Measurements from ENCODE around the gene ADARB1. TPM values are rescaled to one million over a fixed set of nuclear protein-coding genes. Genes with fewer than 3 reads are reported as not detected.
A peak's percentile ranks its signal among the peaks of the same experiment; 100 is the strongest.

Gene ADARB1
- total and polyA plus RNA-seq, 4 experiments from 2014 or later = 4.6 to 50.0 (median 30.9) TPM

- no peak overlapping the region for H3K4me3 ChIP-seq (ENCODE audit: low read length in 2 of 2)
- peaks cover 9% of the 10 kb centered on the region for H3K4me1 ChIP-seq (ENCODE audit: insufficient read depth, low read length)
- POLR2A ChIA-PET (ENCODE audit: partially characterized antibody) = no interaction called here
- CTCF ChIA-PET (ENCODE audit: partially characterized antibody) = interaction anchor here (0.7 to 1.2 kb wide), 2 partner anchors 14 to 28 kb away, joined by 3 read pairs; no protein-coding TSS in a partner anchor
- peaks cover 9% of the 10 kb centered on the region for H3K27me3 ChIP-seq (ENCODE audit: insufficient read depth, low read length)
- no peaks in the 10 kb centered on the region for H3K9me3 ChIP-seq (ENCODE audit: control insufficient read depth in 1 of 2, low read length in 2 of 2)
- Mint-ChIP-seq H3K4me3 (no peak overlapping the region), H3K4me1 (peaks cover 3 to 8% (median 7%) of the 10 kb centered on the region in 4 donors), H3K9me3 (peaks cover 0 to 7% (median under 1%) of the 10 kb centered on the region in 8 donors), H3K27me3 (peaks cover 8 to 13% of the 10 kb centered on the region in 2 donors), H3K27ac (peak overlapping the region in 1 of 7 donors; percentile 50), H3K36me3 (no peaks in the 10 kb centered on the region)
- intact Hi-C loops (cut with micrococcal nuclease) = no loop called here
- H3K36me3 ChIP-seq (ENCODE audit: insufficient read depth, low read length) = no peaks in the 10 kb centered on the region
- H3K27ac ChIP-seq (ENCODE audit: low read depth, low read length) = no peak overlapping the region
- DNase-seq = peak in 1 of 5 donors; percentile 22
These were observed 162.1 kb downstream of the ADARB1 start for GRCh38 chr21:45236481-45236880.

- intact Hi-C loops (cut with micrococcal nuclease) = no loop called here
- ChIA-PET CTCF (ENCODE audit: partially characterized antibody) (interaction anchor here (1.2 kb wide), 1 partner anchor 29 kb away, joined by 3 read pairs; no protein-coding TSS in a partner anchor), POLR2A (ENCODE audit: partially characterized antibody) (no interaction called here)
- peaks cover 0 to 3% (median 0%) of the 10 kb centered on the region in 4 donors for H3K4me1 Mint-ChIP-seq
- Histone ChIP-seq H3K36me3 (ENCODE audit: insufficient read depth, low read length) (no peaks in the 10 kb centered on the region), H3K27ac (ENCODE audit: low read depth, low read length) (no peak overlapping the region), H3K27me3 (ENCODE audit: insufficient read depth, low read length) (peaks cover 9% of the 10 kb centered on the region), H3K9me3 (ENCODE audit: control insufficient read depth in 1 of 2, low read length in 2 of 2) (no peaks in the 10 kb centered on the region), H3K4me3 (ENCODE audit: low read length in 2 of 2) (no peak overlapping the region), H3K4me1 (ENCODE audit: insufficient read depth, low read length) (peaks cover 4% of the 10 kb centered on the region)
- peaks cover 8 to 13% of the 10 kb centered on the region in 2 donors for H3K27me3 Mint-ChIP-seq
- no peak for DNase-seq
- H3K4me3 Mint-ChIP-seq = no peak overlapping the region
- no peak overlapping the region for H3K27ac Mint-ChIP-seq
- peaks cover 0 to 11% (median 8%) of the 10 kb centered on the region in 8 donors for H3K9me3 Mint-ChIP-seq
- H3K36me3 Mint-ChIP-seq = no peaks in the 10 kb centered on the region
These were observed 163.0 kb downstream of the ADARB1 start for GRCh38 chr21:45237401-45237800.

- peaks cover 0 to 10% of the 10 kb centered on the region in 2 donors for H3K36me3 Mint-ChIP-seq
- Histone ChIP-seq H3K4me3 (ENCODE audit: low read length in 2 of 2) (no peak overlapping the region), H3K9me3 (ENCODE audit: control insufficient read depth in 1 of 2, low read length in 2 of 2) (peaks cover 0 to 5% of the 10 kb centered on the region in 2 donors), H3K4me1 (ENCODE audit: insufficient read depth, low read length) (no peaks in the 10 kb centered on the region), H3K36me3 (ENCODE audit: insufficient read depth, low read length) (no peaks in the 10 kb centered on the region), H3K27me3 (ENCODE audit: insufficient read depth, low read length) (peaks cover 3% of the 10 kb centered on the region), H3K27ac (ENCODE audit: low read depth, low read length) (no peak overlapping the region)
- H3K27ac Mint-ChIP-seq = no peak overlapping the region
- no peak for DNase-seq
- peaks cover 0 to 3% (median 0%) of the 10 kb centered on the region in 4 donors for H3K4me1 Mint-ChIP-seq
- peaks cover 5 to 7% of the 10 kb centered on the region in 2 donors for H3K27me3 Mint-ChIP-seq
- intact Hi-C loops (cut with micrococcal nuclease) = no loop called here
- ChIA-PET POLR2A (ENCODE audit: partially characterized antibody) (no interaction called here), CTCF (ENCODE audit: partially characterized antibody) (interaction anchor here (0.9 kb wide), 1 partner anchor 13 kb away, joined by 4 read pairs; no protein-coding TSS in a partner anchor)
- H3K4me3 Mint-ChIP-seq = no peak overlapping the region
- H3K9me3 Mint-ChIP-seq = peaks cover 0 to 33% (median 18%) of the 10 kb centered on the region in 8 donors
These were observed 167.0 kb downstream of the ADARB1 start for GRCh38 chr21:45241357-45241756.

GRCh38 chr21:45243603-45244002 is 169.2 kb downstream of the ADARB1 start:
- H3K27me3 Mint-ChIP-seq = peaks cover 2 to 4% of the 10 kb centered on the region in 2 donors
- Histone ChIP-seq H3K27me3 (ENCODE audit: insufficient read depth, low read length) (no peaks in the 10 kb centered on the region), H3K9me3 (ENCODE audit: control insufficient read depth in 1 of 2, low read length in 2 of 2) (peaks cover 0 to 5% of the 10 kb centered on the region in 2 donors), H3K4me3 (ENCODE audit: low read length in 2 of 2) (no peak overlapping the region), H3K27ac (ENCODE audit: low read depth, low read length) (no peak overlapping the region), H3K4me1 (ENCODE audit: insufficient read depth, low read length) (no peaks in the 10 kb centered on the region), H3K36me3 (ENCODE audit: insufficient read depth, low read length) (no peaks in the 10 kb centered on the region)
- no peak overlapping the region for H3K4me3 Mint-ChIP-seq
- H3K36me3 Mint-ChIP-seq = peaks cover 0 to 10% of the 10 kb centered on the region in 2 donors
- ChIA-PET CTCF (ENCODE audit: partially characterized antibody) (no interaction called here), POLR2A (ENCODE audit: partially characterized antibody) (no interaction called here)
- intact Hi-C loops (cut with micrococcal nuclease) = no loop called here
- H3K27ac Mint-ChIP-seq = no peak overlapping the region
- H3K4me1 Mint-ChIP-seq = no peaks in the 10 kb centered on the region
- DNase-seq = no peak
- H3K9me3 Mint-ChIP-seq = peaks cover 0 to 33% (median 18%) of the 10 kb centered on the region in 8 donors

GRCh38 chr21:45244799-45245340 is 170.5 kb downstream of the ADARB1 start:
- intact Hi-C loops (cut with micrococcal nuclease) = no loop called here
- no peak for DNase-seq
- H3K9me3 ChIP-seq (ENCODE audit: control insufficient read depth in 1 of 2, low read length in 2 of 2) = peaks cover 0 to 5% of the 10 kb centered on the region in 2 donors
- H3K9me3 Mint-ChIP-seq = peaks cover 0 to 33% (median 18%) of the 10 kb centered on the region in 8 donors
- H3K27ac ChIP-seq (ENCODE audit: low read depth, low read length) = no peak overlapping the region
- H3K27me3 Mint-ChIP-seq = peaks cover 2 to 4% of the 10 kb centered on the region in 2 donors
- H3K4me3 Mint-ChIP-seq = no peak overlapping the region
- H3K36me3 Mint-ChIP-seq = peaks cover 0 to 10% of the 10 kb centered on the region in 2 donors
- CTCF ChIA-PET (ENCODE audit: partially characterized antibody) = no interaction called here
- no peak overlapping the region for H3K27ac Mint-ChIP-seq
- H3K27me3 ChIP-seq (ENCODE audit: insufficient read depth, low read length) = no peaks in the 10 kb centered on the region
- H3K4me3 ChIP-seq (ENCODE audit: low read length in 2 of 2) = no peak overlapping the region
- H3K4me1 Mint-ChIP-seq = no peaks in the 10 kb centered on the region
- H3K36me3 ChIP-seq (ENCODE audit: insufficient read depth, low read length) = no peaks in the 10 kb centered on the region
- POLR2A ChIA-PET (ENCODE audit: partially characterized antibody) = no interaction called here
- H3K4me1 ChIP-seq (ENCODE audit: insufficient read depth, low read length) = no peaks in the 10 kb centered on the region

GRCh38 chr21:45246386-45247320 is 172.3 kb downstream of the ADARB1 start:
- Mint-ChIP-seq H3K4me1 (no peaks in the 10 kb centered on the region), H3K9me3 (peaks cover 0 to 30% (median 16%) of the 10 kb centered on the region in 8 donors), H3K4me3 (no peak overlapping the region), H3K27me3 (peaks cover 2 to 4% of the 10 kb centered on the region in 2 donors), H3K27ac (no peak overlapping the region), H3K36me3 (peaks cover 0 to 10% of the 10 kb centered on the region in 2 donors)
- POLR2A ChIA-PET (ENCODE audit: partially characterized antibody) = no interaction called here
- H3K9me3 ChIP-seq (ENCODE audit: control insufficient read depth in 1 of 2, low read length in 2 of 2) = peaks cover 0 to 5% of the 10 kb centered on the region in 2 donors
- DNase-seq = no peak
- no peak overlapping the region for H3K27ac ChIP-seq (ENCODE audit: low read depth, low read length)
- no peaks in the 10 kb centered on the region for H3K4me1 ChIP-seq (ENCODE audit: insufficient read depth, low read length)
- H3K4me3 ChIP-seq (ENCODE audit: low read length in 2 of 2) = no peak overlapping the region
- CTCF ChIA-PET (ENCODE audit: partially characterized antibody) = no interaction called here
- H3K36me3 ChIP-seq (ENCODE audit: insufficient read depth, low read length) = no peaks in the 10 kb centered on the region
- no peaks in the 10 kb centered on the region for H3K27me3 ChIP-seq (ENCODE audit: insufficient read depth, low read length)
- intact Hi-C loops (cut with micrococcal nuclease) = no loop called here

GRCh38 chr21:45248301-45248892 is 174.0 kb downstream of the ADARB1 start:
- POLR2A ChIA-PET (ENCODE audit: partially characterized antibody) = no interaction called here
- no peak overlapping the region for H3K27ac ChIP-seq (ENCODE audit: low read depth, low read length)
- H3K27me3 Mint-ChIP-seq = peaks cover 2 to 4% of the 10 kb centered on the region in 2 donors
- H3K27ac Mint-ChIP-seq = no peak overlapping the region
- CTCF ChIA-PET (ENCODE audit: partially characterized antibody) = no interaction called here
- no peak overlapping the region for H3K4me3 ChIP-seq (ENCODE audit: low read length in 2 of 2)
- H3K27me3 ChIP-seq (ENCODE audit: insufficient read depth, low read length) = no peaks in the 10 kb centered on the region
- intact Hi-C loops (cut with micrococcal nuclease) = no loop called here
- peaks cover 0 to 3% of the 10 kb centered on the region in 2 donors for H3K9me3 ChIP-seq (ENCODE audit: control insufficient read depth in 1 of 2, low read length in 2 of 2)
- DNase-seq = no peak
- H3K4me1 ChIP-seq (ENCODE audit: insufficient read depth, low read length) = no peaks in the 10 kb centered on the region
- peaks cover 0 to 13% (median 10%) of the 10 kb centered on the region in 8 donors for H3K9me3 Mint-ChIP-seq
- H3K4me3 Mint-ChIP-seq = no peak overlapping the region
- no peaks in the 10 kb centered on the region for H3K4me1 Mint-ChIP-seq
- H3K36me3 Mint-ChIP-seq = peaks cover 0 to 10% of the 10 kb centered on the region in 2 donors
- no peaks in the 10 kb centered on the region for H3K36me3 ChIP-seq (ENCODE audit: insufficient read depth, low read length)
